GM23338 (cell line): Measurements from ENCODE around the gene GPR39. TPM values are rescaled to one million over a fixed set of nuclear protein-coding genes. Genes with fewer than 3 reads are reported as not detected.

ENCODE experiments used
- ATAC-seq: fragments of 200-7000 bp; cut with Tn5 transposase; 3 replicates; pipeline ENCODE4 v1.9.1; 2020
- DNase-seq: peaks from one replicate; pipeline ENCODE4 v3.0.0-alpha.2; 2015; ENCODE audit warnings: low spot score
- H2AFZ ChIP-seq: fragments of 200-600 bp; sonication (generic); 2 replicates; pipeline ENCODE4 v1.8.0; 2016; ENCODE audit warnings: antibody characterized with exemption, mild to moderate bottlenecking, moderate library complexity
- H3F3A ChIP-seq: fragments of 200-600 bp; sonication (generic); replicated peaks from 2 replicates; pipeline ENCODE4 v1.8.0; 2017; ENCODE audit warnings: antibody characterized with exemption, mixed run types, low read depth
- H3K27ac ChIP-seq: fragments of 200-600 bp; sonication (generic); 2 replicates; pipeline ENCODE4 v1.6.1; 2016; ENCODE audit warnings: low read depth
- H3K27me3 ChIP-seq: fragments of 200-600 bp; sonication (generic); 2 replicates; pipeline ENCODE4 v1.8.0; 2016; ENCODE audit warnings: mild to moderate bottlenecking, mixed run types, moderate library complexity; ENCODE audit not compliant: insufficient read depth
- H3K36me3 ChIP-seq: fragments of 200-600 bp; sonication (generic); 2 replicates; pipeline ENCODE4 v1.8.0; 2016; ENCODE audit warnings: mild to moderate bottlenecking; ENCODE audit not compliant: insufficient read depth
- H3K4me1 ChIP-seq: fragments of 200-600 bp; sonication (generic); 2 replicates; pipeline ENCODE4 v1.8.0; 2016; ENCODE audit warnings: mild to moderate bottlenecking, moderate library complexity; ENCODE audit not compliant: insufficient read depth
- H3K4me2 ChIP-seq: fragments of 200-600 bp; sonication (generic); 2 replicates; pipeline ENCODE4 v1.7.1; 2017; ENCODE audit warnings: mixed run types
- H3K4me3 ChIP-seq: fragments of 200-600 bp; sonication (generic); 2 replicates; pipeline ENCODE4 v1.6.1; 2016; ENCODE audit warnings: mixed run types
- H3K79me2 ChIP-seq: fragments of 200-600 bp; sonication (generic); replicated peaks from 2 replicates; pipeline ENCODE4 v1.8.0; 2017; ENCODE audit warnings: mild to moderate bottlenecking; ENCODE audit not compliant: insufficient read depth
- H3K9me2 ChIP-seq: fragments of 200-600 bp; sonication (generic); 2 replicates; pipeline ENCODE4 v1.8.0; 2017; ENCODE audit not compliant: insufficient read depth
- H4K20me1 ChIP-seq: fragments of 200-600 bp; sonication (generic); replicated peaks from 2 replicates; pipeline ENCODE4 v1.8.0; 2017; ENCODE audit warnings: mild to moderate bottlenecking; ENCODE audit not compliant: insufficient read depth
- H3K27ac Mint-ChIP-seq: 2 replicates; pipeline ENCODE4 v1.8.0; 2020; ENCODE audit warnings: inconsistent platforms, mild to moderate bottlenecking, moderate library complexity, mixed read lengths
- H3K27me3 Mint-ChIP-seq: 3 replicates; pipeline ENCODE4 v1.8.0; 2022; ENCODE audit warnings: low read depth, mild to moderate bottlenecking, moderate library complexity, mixed read lengths, inconsistent platforms; ENCODE audit not compliant: insufficient read depth, poor library complexity
- H3K36me3 Mint-ChIP-seq: 3 replicates; pipeline ENCODE4 v1.8.0; 2021; ENCODE audit warnings: low read depth, mild to moderate bottlenecking, inconsistent platforms, moderate library complexity, mixed read lengths
- H3K4me1 Mint-ChIP-seq: 3 replicates; pipeline ENCODE4 v1.8.0; 2020; ENCODE audit warnings: mild to moderate bottlenecking, inconsistent platforms, mixed read lengths
- H3K4me3 Mint-ChIP-seq: 3 replicates; pipeline ENCODE4 v1.8.0; 2021; ENCODE audit warnings: moderate library complexity, mild to moderate bottlenecking, inconsistent platforms, mixed read lengths
- H3K9me3 Mint-ChIP-seq: 3 replicates; pipeline ENCODE4 v1.8.0; 2020; ENCODE audit warnings: moderate library complexity, mild to moderate bottlenecking, inconsistent platforms, mixed read lengths
- CREB1 ChIP-seq: fragments of 250-450 bp; sonication (Bioruptor Pico); IDR thresholded peaks from 2 replicates; pipeline ENCODE4 v1.5.0; 2020; ENCODE audit warnings: low read depth, mild to moderate bottlenecking, moderate library complexity
- EZH2 ChIP-seq: fragments of 200-600 bp; sonication (generic); IDR thresholded peaks from one replicate; pipeline ENCODE4 v1.8.0; 2017; ENCODE audit warnings: antibody characterized with exemption, mild to moderate bottlenecking, low read depth; ENCODE audit not compliant: unreplicated experiment
- JUNB ChIP-seq: IDR thresholded peaks from one replicate; pipeline ENCODE4 v1.6.1; 2016; ENCODE audit warnings: antibody characterized with exemption; ENCODE audit not compliant: unreplicated experiment
- NANOG ChIP-seq: IDR thresholded peaks from 2 replicates; pipeline ENCODE4 v1.6.1; 2016; ENCODE audit warnings: antibody characterized with exemption, borderline replicate concordance
- STAT1 ChIP-seq: IDR thresholded peaks from one replicate; pipeline ENCODE4 v1.6.1; 2016; ENCODE audit warnings: antibody characterized with exemption; ENCODE audit not compliant: unreplicated experiment
- ZNF114 ChIP-seq: fragments of 250-450 bp; sonication (Bioruptor Pico); IDR thresholded peaks from 2 replicates; pipeline ENCODE4 v1.5.0; 2020; ENCODE audit warnings: mild to moderate bottlenecking, moderate library complexity
- ZNF331 ChIP-seq: fragments of 250-450 bp; sonication (Bioruptor Pico); IDR thresholded peaks from 2 replicates; pipeline ENCODE4 v1.5.0; 2020; ENCODE audit warnings: low read depth, mild to moderate bottlenecking, moderate library complexity
- polyA plus RNA-seq: library from polyadenylated mRNA; unstranded; fragments of >200 nt; fragmentation: Nextera tagmentation; extraction: Ambion mirVana; gene quantifications from 2 replicates; pipeline ENCODE4 v1.2.1, GENCODE V29; 2016
- total RNA-seq: library from RNA; depleted of rRNA; stranded (reverse); fragments of >200 nt; shearing (Covaris generic); gene quantifications from 2 replicates; pipeline ENCODE4 v1.2.3, GENCODE V29; 2014
- TF ChIP-seq, protein P1 (sequence below): fragments of 250-450 bp; sonication (Bioruptor Pico); IDR thresholded peaks from 2 replicates; pipeline ENCODE4 v1.5.0; 2020; ENCODE audit warnings: mild to moderate bottlenecking, moderate library complexity
- TF ChIP-seq, protein P2 (sequence below), 2 experiments: fragments of 200-600 bp in 1 of 2; sonication (generic) in 1 of 2; conservative IDR thresholded peaks; 2 replicates each; pipeline versions ENCODE4 v1.5.1 to v1.6.1; 2016 to 2017; ENCODE audit warnings: antibody characterized with exemption in 2 of 2, low read depth in 2 of 2, mild to moderate bottlenecking in 2 of 2, moderate library complexity in 1 of 2
- TF ChIP-seq, protein P3 (sequence below): IDR thresholded peaks from one replicate; pipeline ENCODE4 v1.6.1; 2018; ENCODE audit warnings: antibody characterized with exemption; ENCODE audit not compliant: unreplicated experiment

Gene GPR39
- total and polyA plus RNA-seq, 2 experiments from 2014 or later, result 0.55 to 1.9 TPM

DNA sequence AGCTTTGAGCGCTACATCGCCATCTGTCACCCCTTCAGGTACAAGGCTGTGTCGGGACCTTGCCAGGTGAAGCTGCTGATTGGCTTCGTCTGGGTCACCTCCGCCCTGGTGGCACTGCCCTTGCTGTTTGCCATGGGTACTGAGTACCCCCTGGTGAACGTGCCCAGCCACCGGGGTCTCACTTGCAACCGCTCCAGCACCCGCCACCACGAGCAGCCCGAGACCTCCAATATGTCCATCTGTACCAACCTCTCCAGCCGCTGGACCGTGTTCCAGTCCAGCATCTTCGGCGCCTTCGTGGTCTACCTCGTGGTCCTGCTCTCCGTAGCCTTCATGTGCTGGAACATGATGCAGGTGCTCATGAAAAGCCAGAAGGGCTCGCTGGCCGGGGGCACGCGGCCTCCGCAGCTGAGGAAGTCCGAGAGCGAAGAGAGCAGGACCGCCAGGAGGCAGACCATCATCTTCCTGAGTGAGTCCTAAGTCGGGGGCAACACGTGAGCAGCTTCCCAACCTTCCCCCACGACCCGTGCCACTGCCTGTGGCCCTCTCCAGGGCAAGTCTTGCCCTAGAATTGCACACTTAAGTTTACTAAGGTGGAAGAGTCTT is 928 bp downstream of the GPR39 start (continued):
- TF ChIP-seq, protein P1, sequence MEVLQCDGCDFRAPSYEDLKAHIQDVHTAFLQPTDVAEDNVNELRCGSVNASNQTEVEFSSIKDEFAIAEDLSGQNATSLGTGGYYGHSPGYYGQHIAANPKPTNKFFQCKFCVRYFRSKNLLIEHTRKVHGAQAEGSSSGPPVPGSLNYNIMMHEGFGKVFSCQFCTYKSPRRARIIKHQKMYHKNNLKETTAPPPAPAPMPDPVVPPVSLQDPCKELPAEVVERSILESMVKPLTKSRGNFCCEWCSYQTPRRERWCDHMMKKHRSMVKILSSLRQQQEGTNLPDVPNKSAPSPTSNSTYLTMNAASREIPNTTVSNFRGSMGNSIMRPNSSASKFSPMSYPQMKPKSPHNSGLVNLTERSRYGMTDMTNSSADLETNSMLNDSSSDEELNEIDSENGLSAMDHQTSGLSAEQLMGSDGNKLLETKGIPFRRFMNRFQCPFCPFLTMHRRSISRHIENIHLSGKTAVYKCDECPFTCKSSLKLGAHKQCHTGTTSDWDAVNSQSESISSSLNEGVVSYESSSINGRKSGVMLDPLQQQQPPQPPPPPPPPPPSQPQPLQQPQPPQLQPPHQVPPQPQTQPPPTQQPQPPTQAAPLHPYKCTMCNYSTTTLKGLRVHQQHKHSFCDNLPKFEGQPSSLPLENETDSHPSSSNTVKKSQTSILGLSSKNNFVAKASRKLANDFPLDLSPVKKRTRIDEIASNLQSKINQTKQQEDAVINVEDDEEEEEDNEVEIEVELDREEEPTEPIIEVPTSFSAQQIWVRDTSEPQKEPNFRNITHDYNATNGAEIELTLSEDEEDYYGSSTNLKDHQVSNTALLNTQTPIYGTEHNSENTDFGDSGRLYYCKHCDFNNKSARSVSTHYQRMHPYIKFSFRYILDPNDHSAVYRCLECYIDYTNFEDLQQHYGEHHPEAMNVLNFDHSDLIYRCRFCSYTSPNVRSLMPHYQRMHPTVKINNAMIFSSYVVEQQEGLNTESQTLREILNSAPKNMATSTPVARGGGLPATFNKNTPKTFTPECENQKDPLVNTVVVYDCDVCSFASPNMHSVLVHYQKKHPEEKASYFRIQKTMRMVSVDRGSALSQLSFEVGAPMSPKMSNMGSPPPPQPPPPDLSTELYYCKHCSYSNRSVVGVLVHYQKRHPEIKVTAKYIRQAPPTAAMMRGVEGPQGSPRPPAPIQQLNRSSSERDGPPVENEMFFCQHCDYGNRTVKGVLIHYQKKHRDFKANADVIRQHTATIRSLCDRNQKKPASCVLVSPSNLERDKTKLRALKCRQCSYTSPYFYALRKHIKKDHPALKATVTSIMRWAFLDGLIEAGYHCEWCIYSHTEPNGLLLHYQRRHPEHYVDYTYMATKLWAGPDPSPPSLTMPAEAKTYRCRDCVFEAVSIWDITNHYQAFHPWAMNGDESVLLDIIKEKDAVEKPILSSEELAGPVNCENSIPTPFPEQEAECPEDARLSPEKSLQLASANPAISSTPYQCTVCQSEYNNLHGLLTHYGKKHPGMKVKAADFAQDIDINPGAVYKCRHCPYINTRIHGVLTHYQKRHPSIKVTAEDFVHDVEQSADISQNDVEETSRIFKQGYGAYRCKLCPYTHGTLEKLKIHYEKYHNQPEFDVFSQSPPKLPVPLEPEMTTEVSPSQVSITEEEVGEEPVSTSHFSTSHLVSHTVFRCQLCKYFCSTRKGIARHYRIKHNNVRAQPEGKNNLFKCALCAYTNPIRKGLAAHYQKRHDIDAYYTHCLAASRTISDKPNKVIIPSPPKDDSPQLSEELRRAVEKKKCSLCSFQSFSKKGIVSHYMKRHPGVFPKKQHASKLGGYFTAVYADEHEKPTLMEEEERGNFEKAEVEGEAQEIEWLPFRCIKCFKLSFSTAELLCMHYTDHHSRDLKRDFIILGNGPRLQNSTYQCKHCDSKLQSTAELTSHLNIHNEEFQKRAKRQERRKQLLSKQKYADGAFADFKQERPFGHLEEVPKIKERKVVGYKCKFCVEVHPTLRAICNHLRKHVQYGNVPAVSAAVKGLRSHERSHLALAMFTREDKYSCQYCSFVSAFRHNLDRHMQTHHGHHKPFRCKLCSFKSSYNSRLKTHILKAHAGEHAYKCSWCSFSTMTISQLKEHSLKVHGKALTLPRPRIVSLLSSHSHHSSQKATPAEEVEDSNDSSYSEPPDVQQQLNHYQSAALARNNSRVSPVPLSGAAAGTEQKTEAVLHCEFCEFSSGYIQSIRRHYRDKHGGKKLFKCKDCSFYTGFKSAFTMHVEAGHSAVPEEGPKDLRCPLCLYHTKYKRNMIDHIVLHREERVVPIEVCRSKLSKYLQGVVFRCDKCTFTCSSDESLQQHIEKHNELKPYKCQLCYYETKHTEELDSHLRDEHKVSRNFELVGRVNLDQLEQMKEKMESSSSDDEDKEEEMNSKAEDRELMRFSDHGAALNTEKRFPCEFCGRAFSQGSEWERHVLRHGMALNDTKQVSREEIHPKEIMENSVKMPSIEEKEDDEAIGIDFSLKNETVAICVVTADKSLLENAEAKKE (CRISPR knock-in tag), result no peak
- no peak for TF ChIP-seq EZH2
- TF ChIP-seq, protein P2, sequence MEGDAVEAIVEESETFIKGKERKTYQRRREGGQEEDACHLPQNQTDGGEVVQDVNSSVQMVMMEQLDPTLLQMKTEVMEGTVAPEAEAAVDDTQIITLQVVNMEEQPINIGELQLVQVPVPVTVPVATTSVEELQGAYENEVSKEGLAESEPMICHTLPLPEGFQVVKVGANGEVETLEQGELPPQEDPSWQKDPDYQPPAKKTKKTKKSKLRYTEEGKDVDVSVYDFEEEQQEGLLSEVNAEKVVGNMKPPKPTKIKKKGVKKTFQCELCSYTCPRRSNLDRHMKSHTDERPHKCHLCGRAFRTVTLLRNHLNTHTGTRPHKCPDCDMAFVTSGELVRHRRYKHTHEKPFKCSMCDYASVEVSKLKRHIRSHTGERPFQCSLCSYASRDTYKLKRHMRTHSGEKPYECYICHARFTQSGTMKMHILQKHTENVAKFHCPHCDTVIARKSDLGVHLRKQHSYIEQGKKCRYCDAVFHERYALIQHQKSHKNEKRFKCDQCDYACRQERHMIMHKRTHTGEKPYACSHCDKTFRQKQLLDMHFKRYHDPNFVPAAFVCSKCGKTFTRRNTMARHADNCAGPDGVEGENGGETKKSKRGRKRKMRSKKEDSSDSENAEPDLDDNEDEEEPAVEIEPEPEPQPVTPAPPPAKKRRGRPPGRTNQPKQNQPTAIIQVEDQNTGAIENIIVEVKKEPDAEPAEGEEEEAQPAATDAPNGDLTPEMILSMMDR (conservative IDR thresholded peaks at IDR 0.05; ENCODE audit: low read depth in 2 of 2), result no peak
- no peak for TF ChIP-seq NANOG
- TF ChIP-seq ZNF331, result no peak
- no peak for TF ChIP-seq ZNF114 (CRISPR knock-in tag)
- no peak for TF ChIP-seq JUNB
- TF ChIP-seq CREB1, result no peak

DNA sequence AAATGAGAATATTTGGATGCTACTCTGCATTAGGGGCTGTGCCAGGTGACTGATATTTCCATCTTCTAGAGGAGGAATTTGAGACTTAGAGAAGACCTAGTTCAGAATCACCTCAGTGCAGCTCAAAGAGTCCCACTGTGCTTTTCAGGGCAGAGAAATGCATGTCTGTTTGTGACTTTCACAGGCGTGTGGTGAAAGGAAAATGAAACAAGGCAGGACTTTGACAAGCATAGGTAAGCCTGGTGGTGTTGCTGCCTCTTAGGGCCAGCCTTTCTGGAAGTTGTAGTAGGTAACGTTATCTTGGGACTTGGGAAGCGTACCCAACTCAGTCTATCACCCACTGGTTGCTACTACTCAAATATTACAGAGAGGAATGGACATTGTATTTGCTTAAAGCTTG is 2.6 kb downstream of the GPR39 start:
- H3K4me1 Mint-ChIP-seq, result peaks cover 31% of the 10 kb centered on the region
- Histone ChIP-seq H2AFZ (no peak overlapping the region), H3K4me2 (no peak overlapping the region), H3K9me2 (0 out of 2 replicates have a peak, but pooled peaks cover 4% of the 10 kb centered on the region), H3K4me1 (peaks cover 7% of the 10 kb centered on the region), H3K79me2 (no peaks in the 10 kb centered on the region), H3K27me3 (peaks cover 31% of the 10 kb centered on the region), H3K27ac (no peak overlapping the region), H3K4me3 (no peak overlapping the region), H3F3A (no peaks in the 10 kb centered on the region), H3K36me3 (no peaks in the 10 kb centered on the region), H4K20me1 (no peaks in the 10 kb centered on the region)
- H3K27me3 Mint-ChIP-seq, result peaks cover 20% of the 10 kb centered on the region
- H3K9me3 Mint-ChIP-seq, result no peaks in the 10 kb centered on the region
- H3K36me3 Mint-ChIP-seq, result no peaks in the 10 kb centered on the region
- no peak overlapping the region for H3K27ac Mint-ChIP-seq
- DNase-seq (no peak), ATAC-seq (no peak)
- H3K4me3 Mint-ChIP-seq, result no peak overlapping the region
- TF ChIP-seq JUNB (no peak), ZNF331 (no peak), STAT1 (no peak), EZH2 (no peak), CREB1 (no peak), NANOG (no peak)
- TF ChIP-seq, protein P2 (conservative IDR thresholded peaks at IDR 0.05; ENCODE audit: low read depth in 2 of 2), result no peak
- TF ChIP-seq, protein P3, sequence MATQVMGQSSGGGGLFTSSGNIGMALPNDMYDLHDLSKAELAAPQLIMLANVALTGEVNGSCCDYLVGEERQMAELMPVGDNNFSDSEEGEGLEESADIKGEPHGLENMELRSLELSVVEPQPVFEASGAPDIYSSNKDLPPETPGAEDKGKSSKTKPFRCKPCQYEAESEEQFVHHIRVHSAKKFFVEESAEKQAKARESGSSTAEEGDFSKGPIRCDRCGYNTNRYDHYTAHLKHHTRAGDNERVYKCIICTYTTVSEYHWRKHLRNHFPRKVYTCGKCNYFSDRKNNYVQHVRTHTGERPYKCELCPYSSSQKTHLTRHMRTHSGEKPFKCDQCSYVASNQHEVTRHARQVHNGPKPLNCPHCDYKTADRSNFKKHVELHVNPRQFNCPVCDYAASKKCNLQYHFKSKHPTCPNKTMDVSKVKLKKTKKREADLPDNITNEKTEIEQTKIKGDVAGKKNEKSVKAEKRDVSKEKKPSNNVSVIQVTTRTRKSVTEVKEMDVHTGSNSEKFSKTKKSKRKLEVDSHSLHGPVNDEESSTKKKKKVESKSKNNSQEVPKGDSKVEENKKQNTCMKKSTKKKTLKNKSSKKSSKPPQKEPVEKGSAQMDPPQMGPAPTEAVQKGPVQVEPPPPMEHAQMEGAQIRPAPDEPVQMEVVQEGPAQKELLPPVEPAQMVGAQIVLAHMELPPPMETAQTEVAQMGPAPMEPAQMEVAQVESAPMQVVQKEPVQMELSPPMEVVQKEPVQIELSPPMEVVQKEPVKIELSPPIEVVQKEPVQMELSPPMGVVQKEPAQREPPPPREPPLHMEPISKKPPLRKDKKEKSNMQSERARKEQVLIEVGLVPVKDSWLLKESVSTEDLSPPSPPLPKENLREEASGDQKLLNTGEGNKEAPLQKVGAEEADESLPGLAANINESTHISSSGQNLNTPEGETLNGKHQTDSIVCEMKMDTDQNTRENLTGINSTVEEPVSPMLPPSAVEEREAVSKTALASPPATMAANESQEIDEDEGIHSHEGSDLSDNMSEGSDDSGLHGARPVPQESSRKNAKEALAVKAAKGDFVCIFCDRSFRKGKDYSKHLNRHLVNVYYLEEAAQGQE, result no peak
